IPS-18c (cell line): Measurements from ENCODE around the gene RAI14.

ENCODE experiments used
- H3K4me3 ChIP-seq: 2 replicates; pipeline ENCODE4 v1.7.0; 2013; ENCODE audit warnings: low read depth, mild to moderate bottlenecking, low read length, moderate library complexity; ENCODE audit not compliant: insufficient read depth
- H3K9me3 ChIP-seq: one replicate; pipeline ENCODE4 v1.6.1; 2013; ENCODE audit warnings: mild to moderate bottlenecking, low read length, moderate library complexity; ENCODE audit not compliant: control insufficient read depth, insufficient read depth

The RAI14 gene

DNA sequence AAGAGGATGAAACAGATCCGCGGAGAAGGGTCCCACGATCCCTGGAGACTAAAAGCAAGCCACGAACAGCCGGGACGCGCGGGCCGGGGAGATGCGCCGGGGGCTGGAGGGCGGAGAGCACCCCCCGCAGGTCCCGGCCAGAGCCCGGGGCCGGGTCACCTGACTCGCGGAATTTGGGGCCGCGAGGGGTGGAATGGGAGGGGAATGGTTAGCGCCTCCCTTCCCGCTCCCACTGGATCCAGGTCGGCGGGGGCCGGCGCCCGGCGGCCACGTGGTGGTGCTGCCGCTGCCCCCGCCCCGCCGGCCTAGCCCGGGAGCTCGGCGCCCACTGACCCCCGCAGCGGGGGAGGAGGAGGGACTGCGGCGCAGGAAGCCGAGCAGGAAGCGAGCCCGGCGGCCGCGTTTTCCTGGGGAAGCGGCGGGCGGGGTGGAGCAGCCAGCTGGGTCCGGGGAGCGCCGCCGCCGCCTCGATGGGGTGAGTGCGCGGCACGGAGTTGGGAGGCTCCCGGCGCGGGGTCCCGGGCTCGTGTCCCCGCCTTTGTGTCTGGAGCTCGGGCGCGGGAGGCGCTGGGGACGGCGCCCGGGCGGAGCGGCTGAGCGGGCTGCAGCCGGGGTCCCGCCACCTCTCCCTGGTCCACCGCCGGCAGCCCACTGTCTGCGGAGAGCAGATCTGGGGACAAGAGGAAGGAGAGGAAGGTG lies at the start of gene RAI14:
Gene RAI14 (plus strand): TSS at position 328 of the 699 bp plus-strand sequence. CDS start 30,592 bp downstream, outside the sequence.
- Histone ChIP-seq H3K9me3 (no peaks in the 10 kb centered on the region), H3K4me3 (peak within 1 kb of the TSS; percentile 87)

GRCh38 chr5:34608368-34608767 lies 47.8 kb upstream of the RAI14 start:
- no peak overlapping the region for H3K4me3 ChIP-seq
- H3K9me3 ChIP-seq, result no peaks in the 10 kb centered on the region

GRCh38 chr5:34608859-34609648 lies 47.1 kb upstream of the RAI14 start:
- Histone ChIP-seq H3K4me3 (no peak overlapping the region), H3K9me3 (no peaks in the 10 kb centered on the region)

DNA sequence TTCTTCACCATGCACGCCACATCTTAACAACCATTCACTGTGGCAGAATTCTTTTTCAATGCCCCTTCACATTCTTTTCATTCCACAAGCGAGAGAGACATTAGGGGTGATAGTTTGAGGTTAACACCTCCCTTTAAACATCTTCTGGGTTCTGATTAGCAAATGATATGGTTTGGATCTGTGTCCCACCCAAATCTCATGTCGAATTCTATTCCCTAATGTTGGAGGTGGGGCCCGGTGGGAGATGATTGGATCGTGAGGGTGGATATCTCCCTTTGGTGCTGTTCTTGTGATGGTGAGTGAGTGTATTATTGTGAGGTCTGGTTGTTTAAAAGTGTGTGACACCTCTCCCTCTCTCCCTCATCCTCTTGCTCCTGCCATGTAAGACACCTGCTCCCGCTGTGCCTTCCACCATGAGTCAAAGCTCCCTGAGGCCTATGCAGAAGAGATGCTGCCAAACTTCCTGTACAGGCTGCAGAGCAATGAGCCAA lies 46.1 kb upstream of the RAI14 start:
- H3K4me3 ChIP-seq, result no peak overlapping the region
- no peaks in the 10 kb centered on the region for H3K9me3 ChIP-seq

GRCh38 chr5:34610546-34610945 lies 45.6 kb upstream of the RAI14 start:
- Histone ChIP-seq H3K4me3 (no peak overlapping the region), H3K9me3 (no peaks in the 10 kb centered on the region)

- H3K4me3 ChIP-seq, result no peak overlapping the region
- H3K9me3 ChIP-seq, result no peaks in the 10 kb centered on the region
Measured at GRCh38 chr5:34611464-34612415, 44.4 kb upstream of the RAI14 start.

- peaks cover 2% of the 10 kb centered on the region for H3K9me3 ChIP-seq
- no peak overlapping the region for H3K4me3 ChIP-seq
Measured at GRCh38 chr5:34616651-34617050, 39.5 kb upstream of the RAI14 start.

- H3K4me3 ChIP-seq, result no peak overlapping the region
- peaks cover 2% of the 10 kb centered on the region for H3K9me3 ChIP-seq
Measured at GRCh38 chr5:34618371-34619065, 37.6 kb upstream of the RAI14 start.

DNA sequence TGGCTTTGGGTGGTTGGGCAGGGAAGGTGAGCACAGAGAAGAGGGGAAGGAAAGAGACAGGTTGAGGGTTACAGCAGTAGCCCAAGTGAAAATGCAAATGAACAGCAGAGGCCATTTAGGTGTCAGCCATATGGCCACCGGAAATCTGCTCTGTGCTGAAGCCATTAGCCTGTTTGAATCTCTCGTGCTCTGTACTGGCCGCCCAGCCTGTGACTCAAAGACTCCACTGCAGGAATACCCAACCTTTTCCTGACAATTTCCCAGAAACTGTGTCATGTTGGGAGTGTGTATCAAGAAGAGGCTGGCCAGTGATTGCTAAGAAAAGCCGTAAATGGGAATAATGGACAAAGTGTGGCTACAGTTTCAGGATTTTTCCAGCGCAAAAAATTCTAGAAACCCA lies 35.9 kb upstream of the RAI14 start:
- H3K4me3 ChIP-seq, result no peak overlapping the region

GRCh38 chr5:34621277-34622097 lies 34.6 kb upstream of the RAI14 start:
- Histone ChIP-seq H3K9me3 (peaks cover 2% of the 10 kb centered on the region), H3K4me3 (no peak overlapping the region)

More for the DNA sequence above, 35.9 kb upstream of the RAI14 start:
- H3K9me3 ChIP-seq, result peaks cover 2% of the 10 kb centered on the region

- H3K4me3 ChIP-seq, result no peak overlapping the region
- H3K9me3 ChIP-seq, result peaks cover 2% of the 10 kb centered on the region
Measured at GRCh38 chr5:34622098-34622400, 34.1 kb upstream of the RAI14 start.

DNA sequence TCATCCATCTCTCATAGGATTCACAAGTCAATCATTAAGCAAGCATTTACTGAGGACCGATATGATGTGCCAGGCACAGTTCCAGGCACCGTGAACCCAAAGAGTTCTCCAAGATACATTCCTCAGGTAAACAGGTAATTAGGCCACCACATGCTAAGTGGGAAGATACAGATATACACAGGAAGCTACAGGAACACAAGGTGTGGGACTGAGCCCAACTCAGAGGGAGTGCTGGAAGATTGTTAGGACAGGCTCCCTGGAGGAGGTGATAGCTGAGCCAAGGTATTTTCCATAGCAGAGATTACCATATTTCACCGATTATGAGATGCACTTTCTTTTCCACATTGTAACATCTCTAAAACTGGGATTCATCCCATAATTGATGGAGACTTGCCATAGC lies 31.4 kb upstream of the RAI14 start:
- Histone ChIP-seq H3K9me3 (peaks cover 2% of the 10 kb centered on the region), H3K4me3 (no peak overlapping the region)

DNA sequence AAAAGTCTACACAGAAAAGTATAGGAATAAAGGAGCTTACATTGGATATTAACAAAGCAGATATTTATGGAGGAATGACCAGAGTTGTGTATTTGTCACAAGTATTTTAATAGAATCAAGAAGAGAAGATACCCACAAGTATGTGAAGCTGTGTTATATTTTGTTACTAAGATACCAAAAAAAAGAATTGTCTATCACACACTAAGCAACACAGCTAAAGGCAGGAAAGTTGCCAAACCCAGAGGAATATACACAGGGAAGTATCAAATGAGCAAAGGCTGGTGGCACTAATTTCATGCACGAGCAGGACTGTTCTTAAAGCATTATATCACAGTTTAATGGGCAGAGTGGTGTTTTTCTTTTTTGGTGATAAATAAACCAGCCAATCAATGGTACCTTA lies 30.9 kb upstream of the RAI14 start:
- peaks cover 2% of the 10 kb centered on the region for H3K9me3 ChIP-seq
- H3K4me3 ChIP-seq, result no peak overlapping the region

GRCh38 chr5:34626036-34626435 lies 30.1 kb upstream of the RAI14 start:
- no peaks in the 10 kb centered on the region for H3K9me3 ChIP-seq
- H3K4me3 ChIP-seq, result no peak overlapping the region

DNA sequence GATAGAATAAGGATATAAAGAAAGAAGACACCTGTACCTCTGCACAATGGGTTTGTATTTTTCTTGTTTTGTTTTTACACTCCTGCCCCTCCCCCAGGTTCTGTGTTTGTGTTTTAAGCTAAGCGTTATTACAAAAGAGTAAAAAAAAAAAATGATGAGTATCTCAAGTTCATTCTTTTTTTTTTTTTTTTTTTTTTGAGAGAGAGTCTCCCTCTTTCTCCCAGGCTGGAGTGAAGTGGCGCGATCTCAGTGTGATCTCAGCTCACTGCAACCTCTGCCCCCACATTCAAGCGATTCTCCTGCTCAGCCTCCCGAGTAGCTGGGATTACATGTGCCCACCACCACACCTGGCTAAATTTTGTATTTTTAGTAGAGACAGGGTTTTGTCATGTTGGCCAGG lies 29.4 kb upstream of the RAI14 start:
- Histone ChIP-seq H3K9me3 (peaks cover 2% of the 10 kb centered on the region), H3K4me3 (no peak overlapping the region)

DNA sequence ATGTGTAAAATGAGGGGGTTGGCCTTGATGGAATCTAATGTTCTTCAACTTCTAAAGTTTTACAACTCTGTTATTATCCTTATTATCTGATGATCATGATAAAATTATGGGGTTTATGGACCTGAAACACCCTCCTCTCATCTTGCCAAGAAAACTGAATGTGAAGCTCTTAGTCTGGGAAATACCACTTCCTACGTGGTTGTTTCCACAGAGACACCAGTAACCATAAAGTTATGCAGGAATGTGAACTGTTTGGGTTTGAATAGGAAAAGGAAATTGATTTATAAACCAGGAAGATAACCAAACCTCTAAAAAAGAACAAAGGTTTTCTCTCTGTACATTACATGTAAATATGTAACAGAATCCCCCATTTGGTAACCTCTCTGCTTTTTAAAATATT lies 28.3 kb upstream of the RAI14 start:
- no peak overlapping the region for H3K4me3 ChIP-seq
- H3K9me3 ChIP-seq, result peaks cover 2% of the 10 kb centered on the region
